Fibroblast of skin of right biceps (primary cell): Measurements from ENCODE around the gene SH3BP2.

Experiments
- DNase-seq: peaks from one replicate; pipeline ENCODE4 v3.0.0-alpha.2; 2013

Gene SH3BP2

GRCh38 chr4:2805712-2806389 is 13.0 kb downstream of the SH3BP2 start:
- no peak for DNase-seq

- DNase-seq = no peak
These were observed 13.8 kb downstream of the SH3BP2 start for GRCh38 chr4:2806390-2807355.

- no peak for DNase-seq
These were observed 14.7 kb downstream of the SH3BP2 start for GRCh38 chr4:2807571-2807970.

GRCh38 chr4:2808001-2808400 is 15.1 kb downstream of the SH3BP2 start:
- DNase-seq = no peak

- no peak for DNase-seq
These were observed 16.8 kb downstream of the SH3BP2 start for GRCh38 chr4:2809610-2810180.

- no peak for DNase-seq
These were observed 17.5 kb downstream of the SH3BP2 start for GRCh38 chr4:2810388-2810787.

GRCh38 chr4:2811830-2812611 is 19.1 kb downstream of the SH3BP2 start:
- DNase-seq = peak; percentile 47

- DNase-seq = no peak
These were observed 19.9 kb downstream of the SH3BP2 start for GRCh38 chr4:2812612-2813354.

GRCh38 chr4:2813446-2814405 is 20.8 kb downstream of the SH3BP2 start:
- DNase-seq = no peak

GRCh38 chr4:2814627-2815270 is 21.9 kb downstream of the SH3BP2 start:
- no peak for DNase-seq

GRCh38 chr4:2816401-2816954 is 23.6 kb downstream of the SH3BP2 start:
- DNase-seq = no peak

GRCh38 chr4:2817137-2817536 is 24.3 kb downstream of the SH3BP2 start:
- no peak for DNase-seq

- peak; percentile 40 for DNase-seq
These were observed 24.9 kb downstream of the SH3BP2 start for GRCh38 chr4:2817701-2818350.

GRCh38 chr4:2818351-2818939 is 25.6 kb downstream of the SH3BP2 start:
- no peak for DNase-seq

GRCh38 chr4:2819244-2820215 is 26.6 kb downstream of the SH3BP2 start:
- no peak for DNase-seq

- DNase-seq = no peak
These were observed 27.5 kb downstream of the SH3BP2 start for GRCh38 chr4:2820216-2820982.
